Adipose tissue (tissue), 3 donors: Measurements from ENCODE around the gene PIAS1. TPM values are rescaled to one million over a fixed set of nuclear protein-coding genes. Genes with fewer than 3 reads are reported as not detected.
"Not testable (repeated sequence)": the region's sequence is repeated elsewhere in the genome, so short reads cannot be mapped to it uniquely, and the experiment has no call there.

ENCODE experiments used
- H3K27ac ChIP-seq: one replicate; pipeline ENCODE4 v1.5.1; 2013; ENCODE audit warnings: low read depth, low read length
- WGBS, 3 donors: extraction: QIAGEN DNeasy Blood & Tissue Kit; methylation state at CpG; one replicate each; pipeline ENCODE4 v1.1.7; 2013; 5-methylcytosine and 5-hydroxymethylcytosine counted together
- polyA plus RNA-seq, 3 donors: library from polyadenylated mRNA; stranded (reverse); fragments of 200-250 nt; gene quantifications; one replicate each; pipeline ENCODE4 v1.2.3, GENCODE V29; 2013
- donor health status: healthy with polysubstance abuse.
- donor health status: Bipolar disorder and iron deficiency.
- donor health status: healthy.

PIAS1 gene
- polyA plus RNA-seq, 3 donors: 4.6 to 10.8 (median 7.9) TPM

DNA sequence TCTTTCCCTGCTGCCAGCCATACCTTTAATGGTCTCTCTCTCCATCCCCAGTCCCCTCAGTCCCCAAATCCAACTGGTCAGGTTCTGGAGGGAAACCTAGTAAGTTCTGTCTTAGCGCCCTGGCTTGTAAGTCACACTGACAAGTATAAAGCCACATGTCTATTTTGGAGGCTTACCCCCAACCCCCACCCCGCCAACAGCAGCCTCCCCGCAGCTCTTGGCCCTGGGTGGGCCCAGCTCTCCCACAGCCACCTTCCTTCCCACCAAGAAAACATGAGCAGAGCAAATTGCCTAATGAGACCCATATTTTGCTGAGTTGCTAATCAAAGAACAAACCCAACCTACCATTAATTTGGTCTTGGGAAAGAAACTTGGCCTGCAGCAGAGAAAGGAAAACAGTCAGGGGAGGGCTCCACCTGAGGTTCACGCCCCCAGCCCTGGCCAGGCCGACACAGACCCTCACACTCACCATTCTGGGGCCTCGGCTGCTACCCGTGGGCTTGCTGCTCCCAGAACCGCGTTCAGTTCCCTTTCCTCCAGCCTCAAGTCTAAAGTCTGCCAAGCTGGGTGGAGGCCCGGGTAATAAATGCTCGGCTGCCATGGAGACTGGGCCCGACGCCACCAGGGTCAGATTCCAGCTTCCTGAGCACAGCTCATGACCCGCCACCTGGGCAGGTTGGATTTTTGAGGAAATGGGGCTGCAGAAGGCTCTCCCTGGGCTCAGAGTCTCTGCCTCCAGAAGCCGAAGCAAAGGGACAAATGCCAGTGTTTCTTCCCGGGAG lies 150.9 kb downstream of the PIAS1 start, which contains the start of gene CALML4:
TSS of gene CALML4 (minus strand) at position 557 of the 782 bp plus-strand sequence. CDS start at position 472, 85 bp downstream.
- 19 to 24% (median 21%) methylated on average over 16 of the region's 16 CpGs for WGBS, 3 donors

DNA sequence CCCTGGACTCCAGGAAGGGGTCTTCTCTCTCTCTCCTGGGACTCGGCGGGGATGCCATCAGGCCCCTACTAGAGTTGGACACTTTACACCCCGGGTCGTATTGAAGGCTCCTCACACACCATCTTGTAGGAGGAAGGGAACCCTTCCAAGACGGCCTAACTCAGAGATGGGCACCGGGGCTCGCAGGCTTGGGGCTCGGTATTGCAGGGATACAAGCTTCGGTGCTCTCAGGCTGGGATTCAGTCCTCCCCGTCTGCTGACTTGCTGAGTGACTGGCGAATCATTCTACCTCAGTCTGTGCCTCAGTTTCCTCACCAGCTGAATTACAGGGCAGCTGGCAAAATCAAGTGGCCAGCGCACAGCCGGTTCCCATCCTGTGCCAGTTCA lies 151.4 kb downstream of the PIAS1 start:
- no peak overlapping the region for H3K27ac ChIP-seq
- 60 to 73% (median 60%) methylated on average over 13 of the region's 13 CpGs for WGBS, 3 donors

More for the DNA sequence above, 150.9 kb downstream of the PIAS1 start, which contains the start of gene CALML4:
- no peak within 1 kb of the TSS for H3K27ac ChIP-seq

DNA sequence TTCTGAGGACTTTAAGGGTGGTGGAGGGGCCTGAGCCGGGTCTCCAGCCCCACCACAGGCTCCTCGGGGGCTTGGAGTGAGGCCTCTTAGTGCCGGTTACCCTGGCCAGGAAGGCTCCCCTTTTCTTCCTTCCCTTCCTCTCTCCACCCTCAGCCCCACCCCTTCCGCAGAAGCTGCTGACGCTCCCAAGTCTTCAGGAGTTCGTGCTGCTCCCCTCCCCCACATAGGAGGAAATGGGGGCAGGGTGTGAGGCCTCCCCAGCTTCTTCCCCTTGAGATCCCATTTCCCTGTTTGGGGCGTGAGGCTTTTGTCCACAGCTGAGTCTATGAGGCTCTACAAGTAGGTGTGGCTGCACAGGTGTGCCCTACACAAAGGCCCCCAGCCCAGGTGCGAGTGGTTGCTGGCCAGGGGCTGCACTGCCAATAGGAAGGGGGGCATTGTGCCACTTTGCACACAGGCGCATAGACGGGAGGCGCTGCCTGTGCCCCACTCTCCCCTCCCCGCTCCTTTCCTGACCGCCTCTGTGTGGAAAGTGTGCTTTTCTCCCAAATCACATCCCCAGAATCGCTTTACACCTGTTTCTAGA lies 151.9 kb downstream of the PIAS1 start:
- 43 to 83% (median 48%) methylated on average over 14 of the region's 14 CpGs for WGBS, 3 donors
- H3K27ac ChIP-seq: no peak overlapping the region

DNA sequence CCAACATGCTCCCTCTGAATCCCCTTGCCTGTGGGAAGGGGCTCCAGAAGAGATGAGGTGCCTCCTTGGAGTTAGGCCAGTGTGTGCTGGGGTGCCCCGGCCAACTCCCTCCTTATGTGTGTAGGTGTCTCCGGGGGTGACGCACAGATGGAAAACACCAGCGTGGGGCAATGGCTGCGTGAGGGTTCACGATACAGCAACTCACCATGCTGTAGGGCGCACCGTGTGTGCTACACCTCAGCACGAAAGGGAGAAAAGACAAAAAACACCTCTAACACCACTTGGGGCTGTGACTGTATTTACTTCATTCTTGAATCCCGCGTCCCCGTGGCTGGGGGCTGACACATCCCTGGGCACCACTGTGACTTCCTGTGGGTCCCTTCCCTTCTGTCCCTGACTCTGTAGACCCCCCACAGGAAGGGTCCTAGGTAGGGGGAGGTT lies 152.6 kb downstream of the PIAS1 start:
- H3K27ac ChIP-seq: no peak overlapping the region
- WGBS, 3 donors: 85 to 89% (median 88%) methylated on average over 12 of the region's 12 CpGs

DNA sequence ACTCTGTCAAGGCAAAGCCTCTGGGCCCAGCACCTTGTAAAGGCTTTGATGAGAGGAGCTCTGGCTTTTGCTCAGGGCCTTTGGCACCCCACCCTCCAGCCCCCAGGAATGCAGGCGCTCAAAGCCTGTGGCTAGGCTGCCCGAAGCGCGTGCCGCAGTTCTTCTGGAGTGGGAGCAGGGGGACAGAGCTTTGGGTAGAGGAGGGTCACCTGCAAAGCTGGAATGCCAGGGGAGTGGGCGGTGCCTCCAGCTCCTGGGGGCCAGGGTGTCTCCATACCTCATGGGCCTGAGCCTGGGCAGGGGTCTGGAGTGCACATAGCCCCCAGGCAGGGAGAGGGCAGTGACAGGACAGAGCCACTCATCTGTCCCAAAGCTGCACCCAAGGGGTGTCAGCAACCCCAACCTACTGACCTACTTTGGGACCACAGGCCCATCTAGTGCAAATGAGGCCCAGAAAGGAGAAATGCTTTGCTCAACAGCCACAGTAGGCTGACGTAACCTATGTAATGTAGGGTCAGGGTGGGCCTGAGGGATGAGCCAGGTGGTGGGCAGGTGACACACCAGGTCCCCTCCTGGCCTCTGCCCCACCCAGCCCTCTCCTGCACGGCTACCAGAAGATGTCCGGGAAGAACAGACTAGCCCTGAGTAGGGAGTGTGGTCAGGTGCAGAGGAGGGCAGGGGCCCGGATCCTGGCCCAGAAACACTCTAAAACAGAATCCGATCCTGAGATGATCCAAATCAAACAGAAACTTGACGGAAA lies 153.2 kb downstream of the PIAS1 start:
- no peak overlapping the region for H3K27ac ChIP-seq
- 81 to 89% (median 89%) methylated on average over 12 of the region's 12 CpGs for WGBS, 3 donors

DNA sequence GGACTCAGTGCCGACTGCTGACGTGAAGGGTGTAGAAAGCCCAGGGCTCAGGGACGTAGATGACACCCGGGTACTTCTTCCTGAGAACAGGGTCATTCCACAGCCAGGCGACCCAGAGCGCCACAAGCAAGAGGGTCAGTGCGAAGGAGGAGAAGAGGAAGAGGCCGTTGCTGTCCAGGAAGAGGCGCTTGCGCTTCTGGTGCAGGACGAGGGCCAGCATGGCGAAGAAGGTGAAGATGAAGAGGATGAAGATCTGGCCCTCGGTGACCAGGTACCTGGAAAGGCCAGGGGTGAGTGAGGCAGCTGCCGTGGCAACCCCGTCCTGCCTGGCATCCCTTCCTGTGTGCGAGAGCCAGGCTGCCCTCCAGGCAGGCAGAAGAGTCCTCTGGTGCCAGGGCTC lies 154.0 kb downstream of the PIAS1 start:
- 68 to 86% (median 71%) methylated on average over 16 of the region's 16 CpGs for WGBS, 3 donors
- no peak overlapping the region for H3K27ac ChIP-seq

DNA sequence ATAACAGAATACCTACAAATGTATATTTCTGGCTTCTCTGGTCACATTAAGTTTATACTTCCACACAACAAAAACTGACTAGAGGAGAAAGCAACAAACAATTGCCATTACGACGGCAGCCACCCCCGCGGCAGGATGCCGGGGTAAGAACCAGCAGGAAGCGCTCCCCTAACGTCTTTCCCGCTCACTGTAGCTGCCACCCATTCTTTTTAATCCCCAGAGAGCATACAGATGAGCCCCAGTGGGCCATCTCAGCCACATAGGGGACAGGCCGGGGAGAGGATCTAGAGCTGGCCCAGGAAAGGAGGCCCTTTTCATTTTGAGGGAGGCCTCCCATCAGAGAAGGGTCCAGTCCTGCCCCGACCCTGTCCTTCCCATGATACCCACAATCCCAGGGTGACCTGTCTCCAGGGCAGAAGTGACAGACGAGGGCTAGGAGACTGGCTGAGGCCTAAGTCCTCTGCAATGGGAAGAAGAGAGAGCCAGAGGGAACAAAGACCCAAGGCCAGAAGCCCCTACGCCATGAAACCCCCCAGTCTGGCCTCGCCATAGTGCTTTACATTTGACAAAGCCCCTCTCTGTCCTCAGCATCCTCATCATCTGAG lies 154.6 kb downstream of the PIAS1 start:
- WGBS, 3 donors: 64 to 88% (median 67%) methylated on average over 12 to 13 of the region's 13 CpGs
- H3K27ac ChIP-seq: no peak overlapping the region

DNA sequence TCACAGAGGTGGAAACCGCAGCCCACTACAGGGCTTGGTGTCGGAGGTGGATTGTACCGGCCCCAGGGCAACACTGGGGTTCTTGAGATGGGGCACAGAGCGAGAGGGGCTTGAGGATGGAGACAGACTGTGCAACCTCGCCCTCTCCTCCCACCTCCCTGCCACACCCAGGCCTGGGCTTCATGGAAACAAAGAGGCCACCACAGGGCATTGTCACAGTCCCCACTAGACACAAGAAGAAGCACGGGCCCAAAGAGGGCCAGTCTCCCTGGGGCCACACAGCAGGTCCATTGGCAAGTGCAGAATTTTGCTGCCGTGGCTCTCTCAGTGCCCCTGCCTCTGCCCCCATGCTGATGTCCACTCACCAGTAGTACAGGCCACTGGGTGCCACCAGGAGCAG lies 155.2 kb downstream of the PIAS1 start:
- 80 to 94% (median 82%) methylated on average over 7 of the region's 7 CpGs for WGBS, 3 donors
- no peak overlapping the region for H3K27ac ChIP-seq

DNA sequence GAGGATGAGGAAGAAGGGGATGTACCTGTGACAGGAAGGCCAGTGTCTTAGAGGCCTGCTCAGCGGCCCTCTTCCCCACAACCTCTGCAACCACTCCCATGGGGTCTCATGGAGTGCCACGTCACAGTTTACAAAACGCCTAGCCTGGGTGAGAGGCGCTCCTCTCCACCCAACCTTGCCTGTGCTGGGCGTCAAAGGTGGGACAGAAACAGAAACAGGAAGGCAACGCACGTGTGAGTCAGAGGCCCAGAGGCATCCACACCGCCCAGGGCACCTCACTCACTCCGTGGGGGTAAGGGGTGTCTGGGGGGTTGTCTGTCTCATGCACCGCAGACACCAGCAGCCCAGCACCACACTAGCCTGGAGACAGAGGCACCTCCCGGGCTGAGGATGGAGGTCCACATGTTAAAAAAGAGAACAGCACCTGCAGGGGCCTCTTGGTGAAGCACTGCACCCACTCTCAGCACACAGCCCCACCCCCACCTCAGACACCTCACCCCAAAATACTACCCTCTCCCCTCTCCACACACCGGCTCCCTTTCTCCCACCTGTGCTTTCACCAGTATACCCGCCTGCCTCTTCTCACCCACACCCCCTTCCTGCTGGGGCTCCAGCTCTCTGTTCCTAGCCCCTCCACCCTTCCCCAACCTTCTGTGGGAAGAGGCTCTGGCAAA lies 155.8 kb downstream of the PIAS1 start:
- WGBS, 3 donors: 68 to 82% (median 80%) methylated on average over 11 to 13 of the region's 13 CpGs
- H3K27ac ChIP-seq: no peak overlapping the region

DNA sequence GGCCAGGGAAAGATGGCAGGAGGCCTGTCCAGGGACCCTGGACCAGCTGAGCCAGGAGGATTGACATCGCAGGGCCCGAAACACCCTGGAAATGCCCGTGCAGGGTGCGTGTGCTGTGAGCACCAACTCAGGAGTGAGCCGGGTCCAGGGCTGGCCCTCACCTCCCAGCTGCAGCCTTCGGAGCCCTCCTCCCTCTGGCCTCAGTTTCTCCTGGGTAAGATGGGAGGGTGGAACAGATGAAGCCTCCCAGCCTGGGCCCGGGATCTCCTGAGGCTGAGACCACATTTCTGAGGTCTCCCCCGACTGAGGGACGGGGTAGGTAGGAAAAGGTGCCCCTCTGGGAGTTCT lies 156.3 kb downstream of the PIAS1 start:
- WGBS, 3 donors: 78 to 83% (median 81%) methylated on average over 9 of the region's 9 CpGs
- H3K27ac ChIP-seq: no peak overlapping the region

DNA sequence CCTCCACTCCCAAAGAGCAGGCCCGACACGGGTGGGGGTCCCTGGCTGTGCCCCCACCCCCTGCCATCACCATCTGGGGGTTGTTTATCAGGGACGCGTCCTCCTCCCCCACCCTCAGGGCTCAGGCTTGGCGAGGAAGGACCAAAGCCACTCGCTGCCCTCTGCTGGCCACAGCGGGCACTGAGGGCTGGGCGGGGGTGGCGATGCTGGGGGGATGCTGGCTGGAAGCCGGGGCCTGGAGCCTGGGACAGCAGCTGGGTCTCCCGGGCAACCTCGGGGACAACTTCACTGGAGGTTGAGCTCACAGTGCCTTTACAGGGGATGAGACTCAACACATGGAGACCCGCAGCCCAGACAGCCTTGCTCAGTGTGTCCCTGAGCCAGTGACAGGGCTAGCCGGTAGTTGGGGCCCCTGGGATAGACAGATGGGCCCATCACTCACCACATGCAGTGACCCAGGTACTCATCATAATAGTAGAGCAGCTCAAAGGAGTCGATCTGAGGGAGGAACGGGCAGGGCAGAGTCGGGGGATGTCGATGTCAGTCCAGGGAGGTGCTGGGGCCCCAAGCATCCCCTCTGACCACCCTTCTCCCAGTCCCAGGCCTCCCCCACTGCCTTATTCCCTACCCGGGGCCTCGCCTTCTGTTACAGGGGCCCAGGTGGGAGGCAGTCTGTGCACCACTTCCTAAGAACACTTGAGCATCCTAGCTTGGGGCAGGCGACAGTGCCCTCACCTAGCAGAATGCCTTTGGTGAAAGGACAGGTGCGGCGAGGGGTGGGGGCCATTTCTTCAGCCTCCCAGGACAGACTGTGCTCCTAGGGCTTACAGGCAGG lies 156.9 kb downstream of the PIAS1 start:
- 47 to 50% (median 48%) methylated on average over 23 of the region's 23 CpGs for WGBS, 3 donors
- no peak overlapping the region for H3K27ac ChIP-seq

DNA sequence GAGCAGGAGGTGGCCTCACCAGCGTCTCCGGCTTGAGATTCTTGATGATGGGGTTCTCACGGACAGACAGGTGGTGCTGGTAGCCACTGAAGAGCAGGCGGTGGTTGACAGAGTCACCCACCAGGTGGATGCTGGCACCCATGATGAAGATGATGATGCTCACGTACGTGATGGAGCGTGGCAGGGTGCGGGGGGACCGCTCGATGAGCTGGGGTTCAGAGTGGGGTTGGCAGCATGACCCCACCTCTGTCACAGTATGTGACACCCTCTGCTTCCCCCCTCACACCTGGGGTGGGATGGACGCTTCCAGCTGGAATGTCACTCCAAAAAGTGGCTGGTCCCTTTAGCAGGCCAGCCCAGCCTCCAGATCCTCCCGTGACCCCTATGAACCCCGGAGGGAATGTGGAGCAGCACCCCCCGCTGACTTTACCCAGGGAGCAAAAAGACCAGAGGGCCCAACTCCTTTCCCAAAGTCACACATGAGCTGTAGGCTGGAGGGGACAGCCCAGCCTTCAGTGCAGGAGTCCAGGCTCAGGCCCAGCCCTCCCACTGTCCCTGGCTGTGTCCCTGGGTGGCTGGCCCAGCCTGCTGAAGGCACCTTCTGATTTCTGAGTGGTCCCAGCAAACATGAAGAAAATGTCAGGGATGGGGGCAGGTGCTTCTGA lies 157.7 kb downstream of the PIAS1 start:
- 93 to 95% (median 93%) methylated on average over 14 of the region's 14 CpGs for WGBS, 3 donors
- no peak overlapping the region for H3K27ac ChIP-seq

DNA sequence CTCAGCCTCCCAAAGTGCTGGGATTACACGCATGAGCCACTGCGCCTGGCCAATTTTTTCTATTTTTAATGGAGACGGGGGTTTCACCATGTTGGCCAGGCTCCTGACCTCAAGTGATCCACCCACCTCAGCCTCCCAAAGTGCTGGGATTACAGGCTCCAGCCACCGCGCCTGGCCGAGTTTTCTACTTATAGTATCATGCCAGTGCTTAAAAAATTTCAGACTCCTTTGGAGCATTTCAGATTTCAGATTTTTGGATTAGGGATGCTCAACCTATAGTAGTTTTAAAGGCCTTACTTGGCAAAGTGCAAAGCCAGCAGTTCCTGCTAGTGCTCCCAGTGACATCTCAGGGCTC lies 159.4 kb downstream of the PIAS1 start:
- H3K27ac ChIP-seq: not testable (repeated sequence)
- WGBS, 3 donors: 93 to 95% (median 94%) methylated on average over 6 of the region's 6 CpGs

DNA sequence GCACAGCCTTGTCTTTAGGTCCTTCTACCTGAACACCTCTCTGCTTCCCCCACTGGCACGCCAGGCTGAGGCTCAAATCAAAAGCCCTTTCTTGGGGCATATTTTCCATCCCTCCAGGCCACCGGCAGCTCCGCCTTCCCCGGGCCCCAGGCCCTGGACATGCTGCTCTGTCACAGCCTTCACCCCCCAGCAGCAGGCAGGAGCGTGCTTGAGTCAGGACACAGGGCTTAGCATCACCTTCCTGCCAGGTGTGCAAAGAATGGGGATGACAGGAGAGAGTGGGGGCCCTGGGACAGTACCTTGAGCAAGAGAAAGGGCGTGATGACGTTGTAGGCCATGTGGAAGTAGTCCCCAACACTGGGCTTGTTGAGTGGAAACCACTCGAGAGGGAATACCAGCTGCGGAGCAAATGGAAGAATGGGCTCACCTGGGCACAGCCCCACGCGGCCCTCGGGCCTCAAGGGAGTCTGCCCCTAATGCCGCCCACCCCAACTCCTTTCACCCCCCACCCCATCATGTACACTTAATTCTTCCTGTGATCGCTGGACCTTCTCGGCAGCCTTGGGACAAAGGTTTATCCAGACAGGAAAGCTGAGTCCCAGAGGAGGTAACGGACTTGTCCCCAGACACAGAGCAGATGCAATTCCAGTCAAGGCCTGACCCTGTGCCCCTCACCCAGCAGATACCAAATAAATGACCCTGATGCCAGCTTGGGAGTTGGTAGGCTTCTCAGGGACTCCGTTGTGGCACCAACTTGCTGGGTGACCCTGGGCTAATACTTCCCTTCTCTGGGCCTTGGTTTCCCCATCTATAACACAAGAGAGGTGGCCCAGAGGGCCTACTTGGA lies 160.1 kb downstream of the PIAS1 start:
- H3K27ac ChIP-seq: no peak overlapping the region
- 92 to 95% (median 93%) methylated on average over 17 of the region's 17 CpGs for WGBS, 3 donors

DNA sequence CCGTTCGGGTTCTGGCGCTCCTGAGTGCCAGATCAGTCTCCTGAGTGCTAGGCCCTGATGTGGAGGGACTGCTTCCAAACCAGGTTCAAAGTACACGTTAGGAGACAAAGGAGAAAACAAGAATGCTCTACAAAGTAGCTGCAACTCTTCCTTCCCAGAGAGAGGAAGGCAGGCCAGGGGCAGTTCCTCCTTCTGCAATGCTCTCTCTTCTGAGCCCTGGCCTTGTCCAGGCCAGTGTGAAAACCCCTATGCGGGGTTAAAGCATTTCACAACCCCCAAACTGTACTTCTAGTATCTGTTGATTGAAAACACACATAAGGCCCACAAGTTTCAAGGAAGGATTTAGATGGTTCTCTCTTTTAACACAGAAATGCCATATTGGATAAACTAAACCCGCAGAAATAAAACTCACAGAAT lies 160.7 kb downstream of the PIAS1 start:
- 72 to 79% (median 74%) methylated on average over 6 of the region's 6 CpGs for WGBS, 3 donors
- no peak overlapping the region for H3K27ac ChIP-seq

DNA sequence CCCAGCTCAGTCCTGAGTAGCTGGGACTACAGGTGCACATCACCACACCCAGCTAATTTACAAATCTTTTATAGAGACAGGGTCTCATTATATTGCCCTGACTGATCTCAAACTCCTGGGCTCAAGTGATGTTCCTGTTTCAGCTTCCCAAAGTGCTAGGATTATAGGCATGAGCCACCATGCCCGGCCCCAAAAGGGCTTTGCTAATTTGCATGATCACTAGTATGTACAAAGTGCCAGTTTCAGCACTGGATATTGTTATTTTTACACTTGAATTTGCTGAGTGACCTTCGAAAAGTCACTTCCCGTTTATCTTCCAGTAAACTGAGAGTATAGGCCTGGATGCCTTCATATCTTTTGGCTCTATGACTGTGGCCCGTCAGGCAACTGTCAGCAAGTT lies 163.2 kb downstream of the PIAS1 start:
- no peak overlapping the region for H3K27ac ChIP-seq
- 79 to 94% (median 90%) methylated on average over 4 of the region's 4 CpGs for WGBS, 3 donors
